Stimulated activated CD4-positive, alpha-beta T cell treated with anti-CD3 and anti-CD28 coated beads, Interleukin-4, amount 100 ng/mL, for 24 hours (primary cell): ENCODE data around the gene NRGN.
"Not testable (repeated sequence)": the region's sequence is repeated elsewhere in the genome, so short reads cannot be mapped to it uniquely, and the experiment has no call there.

Experiments
- DNase-seq: peaks from one replicate; pipeline ENCODE4 v3.0.0-alpha.2; 2020

NRGN gene

DNA sequence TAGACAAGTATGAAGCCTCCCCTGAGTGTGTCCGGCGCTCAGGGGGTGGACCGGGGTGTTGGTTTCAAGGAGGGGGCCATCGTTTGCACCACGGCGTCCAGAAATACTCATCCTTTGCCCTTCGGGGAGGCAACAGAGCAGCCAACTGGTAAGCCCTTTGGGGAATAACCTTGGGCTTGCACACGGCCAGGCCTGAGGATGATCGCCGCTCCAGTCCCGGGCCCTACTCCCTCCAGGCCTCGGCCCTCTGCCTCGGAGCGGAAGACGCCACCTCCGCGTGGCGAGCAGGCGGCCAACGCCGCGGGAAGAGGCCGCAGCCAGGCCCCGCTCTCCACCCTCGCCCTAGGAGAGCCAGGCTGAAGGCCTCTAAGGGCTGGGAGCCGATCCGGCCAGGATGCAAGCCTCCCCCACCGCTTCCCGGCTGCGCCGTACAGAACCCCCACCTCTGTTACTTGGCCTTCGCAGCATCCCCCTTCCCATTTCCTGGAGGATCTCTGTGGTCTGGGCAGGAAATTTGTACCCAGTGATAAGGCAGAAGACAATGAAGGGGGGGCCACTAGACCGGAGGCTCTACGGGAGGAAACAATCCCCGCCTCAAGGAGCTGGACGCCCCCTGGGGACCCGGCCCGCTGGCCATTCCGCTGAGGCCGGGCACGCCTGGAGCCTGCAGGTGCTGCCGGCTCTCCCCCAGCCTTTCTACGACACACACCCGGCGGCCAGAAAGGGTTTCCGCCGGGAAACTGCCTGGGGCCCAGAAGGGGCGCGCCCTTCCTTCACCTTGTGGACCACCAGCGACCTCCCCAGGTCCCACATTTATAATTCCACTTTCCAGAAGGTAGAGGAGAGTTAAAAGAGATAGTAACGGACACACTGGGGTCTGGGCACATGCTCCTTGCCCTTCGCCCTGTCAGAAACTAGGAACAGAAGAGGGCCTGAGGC, 19.8 kb downstream of the NRGN start:
- no peak for DNase-seq

DNA sequence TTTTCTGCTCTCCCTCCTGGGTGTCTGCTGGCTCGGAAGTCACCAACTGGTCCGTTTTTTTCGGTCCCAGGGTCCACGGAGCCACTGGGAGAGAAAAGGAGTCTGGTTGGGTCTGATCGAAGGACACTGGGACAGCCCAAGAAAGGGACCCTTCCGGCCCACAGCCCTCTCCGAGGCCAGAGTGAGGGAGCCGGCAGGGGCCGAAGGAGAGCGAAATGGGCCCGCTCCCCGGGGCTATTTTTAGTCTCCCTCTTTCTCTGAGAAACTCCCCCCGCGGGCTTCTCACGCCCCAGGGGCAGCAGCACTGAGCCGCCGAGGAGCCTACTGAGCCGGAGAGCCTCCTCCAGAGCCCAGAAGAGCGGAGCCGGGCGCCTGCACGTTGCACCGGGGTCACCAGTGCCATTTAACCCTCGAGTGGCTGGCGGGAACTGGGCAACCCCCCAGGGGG, 20.5 kb downstream of the NRGN start:
- no peak for DNase-seq

GRCh38 chr11:124760806-124761205, 21.1 kb downstream of the NRGN start:
- DNase-seq, result no peak

- DNase-seq, result no peak
Observed at GRCh38 chr11:124761301-124762104, 21.8 kb downstream of the NRGN start.

GRCh38 chr11:124762105-124762623, 22.4 kb downstream of the NRGN start, which contains the start of gene ESAM:
Gene ESAM (minus strand): TSS chr11:124762290. CDS start chr11:124762154, 136 bp downstream.
- peak; percentile 64 for DNase-seq

GRCh38 chr11:124762624-124763155, 22.9 kb downstream of the NRGN start:
- no peak for DNase-seq

DNA sequence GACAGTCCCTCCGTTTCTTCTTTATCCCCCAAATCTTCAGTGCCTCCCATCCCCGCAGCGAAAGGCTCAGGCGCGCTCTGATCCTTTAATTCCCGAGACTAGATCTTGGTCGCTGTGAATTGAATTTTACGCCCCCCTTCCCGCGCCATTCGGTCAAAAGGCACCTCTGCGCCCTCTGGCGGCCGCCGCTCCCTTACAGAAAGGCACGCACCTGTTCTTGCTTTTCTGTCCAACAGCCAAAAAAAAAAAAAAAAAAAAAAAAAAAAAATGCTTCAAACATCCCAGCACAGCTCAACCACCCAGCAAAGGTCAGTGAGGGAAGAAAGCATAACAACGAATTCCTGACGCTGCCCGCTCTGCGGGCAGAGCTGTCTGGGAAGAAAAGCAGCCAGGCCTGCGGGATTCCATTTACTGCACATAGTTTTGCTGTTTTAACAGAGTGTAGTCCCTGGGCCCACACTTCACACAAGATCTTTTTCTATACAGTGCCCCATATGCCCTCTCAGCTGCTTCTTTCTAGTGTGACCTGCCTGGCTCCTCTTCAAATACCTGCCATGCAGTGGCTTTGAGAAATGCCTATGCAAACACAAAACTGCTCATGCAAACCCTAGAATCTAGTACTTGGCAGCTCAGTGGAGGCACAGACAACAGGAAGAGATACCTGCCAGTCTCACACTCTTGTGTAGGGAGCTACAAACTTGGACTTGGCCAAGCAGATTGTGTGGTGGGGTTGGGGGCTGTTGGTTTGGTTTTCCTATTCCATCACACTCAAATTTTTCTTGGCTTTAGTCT, 23.6 kb downstream of the NRGN start:
- DNase-seq, result peak; percentile 87

- DNase-seq, result no peak
Observed at GRCh38 chr11:124766156-124766555, 26.4 kb downstream of the NRGN start.

DNA sequence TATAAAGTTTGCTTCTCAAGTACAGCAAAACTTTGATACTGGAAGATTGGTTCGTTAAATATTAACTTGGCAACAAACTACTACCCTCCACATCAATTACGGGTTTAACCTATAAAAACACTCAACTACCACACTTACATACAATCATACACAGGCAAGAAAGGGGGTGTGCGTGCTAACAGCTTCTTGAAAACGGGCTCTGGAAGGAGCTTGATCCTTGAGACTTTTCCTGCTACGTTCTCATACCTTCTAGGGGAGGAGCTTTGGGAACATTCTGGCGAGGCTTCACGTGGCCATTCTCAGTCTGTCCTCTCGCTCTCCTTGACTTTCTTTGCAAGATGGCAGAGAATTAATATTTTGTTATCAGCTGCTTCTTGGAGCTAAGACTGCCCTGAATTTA, 29.2 kb downstream of the NRGN start:
- DNase-seq, result no peak

GRCh38 chr11:124769806-124770774, 30.3 kb downstream of the NRGN start:
- no peak for DNase-seq

GRCh38 chr11:124770959-124771358, 31.2 kb downstream of the NRGN start:
- not testable (repeated sequence) for DNase-seq

GRCh38 chr11:124776865-124777645, 37.3 kb downstream of the NRGN start:
- no peak for DNase-seq

DNA sequence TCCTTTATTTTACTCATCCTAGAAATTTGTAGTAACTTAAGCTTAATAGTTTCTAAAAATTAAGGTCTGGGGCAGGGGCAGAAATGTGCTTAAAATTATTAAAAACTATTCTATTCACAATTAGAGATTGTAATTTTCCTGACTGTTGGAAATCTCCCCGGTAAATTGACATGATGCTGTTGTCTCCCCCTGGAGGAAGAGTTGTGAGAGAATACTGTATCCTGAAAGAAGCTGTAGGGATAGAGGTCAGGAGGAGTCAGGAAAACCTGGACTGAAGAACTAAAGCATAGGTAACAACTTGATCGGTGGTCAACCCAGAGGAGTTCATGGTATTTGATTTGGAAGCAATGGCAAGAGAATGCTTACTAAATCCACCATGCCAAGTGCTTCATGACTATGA, 38.5 kb downstream of the NRGN start:
- DNase-seq, result no peak

DNA sequence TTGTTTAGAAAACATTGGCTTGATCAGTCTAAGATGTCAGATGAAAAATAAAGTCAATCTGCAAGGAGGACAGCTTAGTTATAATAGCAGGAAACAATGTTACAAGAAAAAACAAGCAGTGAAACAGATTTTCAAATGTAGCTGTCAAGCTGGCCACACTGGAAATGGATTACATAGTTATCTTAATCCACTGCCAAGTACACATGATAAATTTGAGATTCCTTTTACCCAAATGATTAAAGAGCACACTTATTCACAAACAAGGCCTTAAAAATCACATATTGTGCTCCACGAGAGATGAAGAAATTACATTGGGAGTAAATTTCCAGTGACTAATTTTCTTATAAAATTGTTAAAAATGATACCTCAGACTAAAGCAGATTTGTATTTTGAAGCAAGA, 39.8 kb downstream of the NRGN start:
- no peak for DNase-seq

- no peak for DNase-seq
Observed at GRCh38 chr11:124783002-124783401, 43.3 kb downstream of the NRGN start.

- DNase-seq, result no peak
Observed at GRCh38 chr11:124784051-124784450, 44.3 kb downstream of the NRGN start.

DNA sequence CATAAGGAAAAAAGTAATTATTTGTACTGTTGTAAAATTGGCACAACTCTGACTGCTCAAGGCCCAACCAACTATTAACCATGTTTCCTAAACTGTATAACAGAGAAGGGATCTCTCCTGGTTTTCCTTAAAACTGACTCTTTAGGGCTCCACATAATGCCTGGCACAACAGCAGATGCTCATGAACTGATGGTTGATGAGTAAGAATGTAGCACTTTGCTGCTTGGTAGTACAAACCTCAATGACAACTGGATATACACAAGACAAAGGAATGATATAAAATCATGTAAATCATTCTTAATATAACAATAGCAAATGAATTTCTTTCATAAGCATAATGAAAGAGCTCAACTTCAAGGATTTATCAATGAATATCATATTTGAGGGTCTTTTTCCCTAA, 48.8 kb downstream of the NRGN start:
- DNase-seq, result no peak

DNA sequence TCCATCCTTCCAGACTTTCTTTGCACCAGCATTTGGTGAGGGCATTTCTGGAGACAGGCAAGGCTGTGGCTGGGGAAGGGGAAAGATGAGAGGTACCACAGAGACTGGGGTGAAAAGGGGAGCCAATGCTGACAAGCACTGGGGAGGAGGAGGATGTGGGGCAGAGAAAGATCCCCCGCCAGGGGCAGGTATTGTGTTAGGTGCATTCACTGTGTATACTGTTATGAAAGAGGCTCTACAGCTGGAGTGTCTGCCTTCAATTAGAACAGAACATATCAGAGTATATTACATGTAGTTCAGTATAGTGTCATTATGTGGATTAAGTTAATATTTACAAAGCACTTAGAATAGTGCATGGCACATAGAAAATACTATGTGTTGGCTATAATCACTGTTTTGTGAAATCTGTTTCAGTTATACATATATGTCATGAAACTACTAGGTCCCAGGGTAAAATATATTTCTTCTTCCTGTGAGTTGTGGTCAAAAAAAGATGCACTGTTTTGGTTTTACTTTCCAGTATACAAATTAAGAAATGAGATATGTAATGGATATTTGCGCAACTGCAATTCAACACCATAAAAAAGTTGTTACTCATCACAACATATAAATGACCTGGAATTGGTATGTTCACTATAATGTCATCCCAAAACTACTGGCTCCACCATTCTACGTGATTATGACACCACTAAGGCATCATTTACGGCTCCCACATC, 52.0 kb downstream of the NRGN start:
- no peak for DNase-seq

GRCh38 chr11:124793466-124794278, 53.9 kb downstream of the NRGN start:
- DNase-seq, result peak; percentile 27
